Measurements from ENCODE around the gene AGBL4.
"Not testable (repeated sequence)": the region's sequence is repeated elsewhere in the genome, so short reads cannot be mapped to it uniquely, and the experiment has no call there.

The AGBL4 gene

GRCh38 chr1:49016030-49016977 lies 1007.5 kb downstream of the AGBL4 start:
- no peak for DNase-seq

GRCh38 chr1:49013079-49013478 lies 1010.7 kb downstream of the AGBL4 start:
- DNase-seq = no peak

GRCh38 chr1:49002981-49003380 lies 1020.8 kb downstream of the AGBL4 start:
- not testable (repeated sequence) for DNase-seq

GRCh38 chr1:48999321-48999720 lies 1024.4 kb downstream of the AGBL4 start:
- DNase-seq = no peak

- DNase-seq = no peak
These were observed 1027.4 kb downstream of the AGBL4 start for GRCh38 chr1:48996311-48996710.

GRCh38 chr1:48988633-48989197 lies 1035.0 kb downstream of the AGBL4 start:
- DNase-seq = no peak

- DNase-seq = no peak
These were observed 1043.8 kb downstream of the AGBL4 start for GRCh38 chr1:48979940-48980339.

GRCh38 chr1:48978413-48978812 lies 1045.3 kb downstream of the AGBL4 start:
- no peak for DNase-seq

- no peak for DNase-seq
These were observed 1046.5 kb downstream of the AGBL4 start for GRCh38 chr1:48977273-48977672.

GRCh38 chr1:48969971-48970370 lies 1053.8 kb downstream of the AGBL4 start:
- no peak for DNase-seq

GRCh38 chr1:48967318-48967717 lies 1056.4 kb downstream of the AGBL4 start:
- no peak for DNase-seq

- DNase-seq = no peak
These were observed 1057.2 kb downstream of the AGBL4 start for GRCh38 chr1:48966583-48966982.

- no peak for DNase-seq
These were observed 1063.4 kb downstream of the AGBL4 start for GRCh38 chr1:48960320-48960719.

- no peak for DNase-seq
These were observed 1068.0 kb downstream of the AGBL4 start for GRCh38 chr1:48955774-48956173.

GRCh38 chr1:48953617-48954016 lies 1070.1 kb downstream of the AGBL4 start:
- no peak for DNase-seq

- DNase-seq = no peak
These were observed 1075.2 kb downstream of the AGBL4 start for GRCh38 chr1:48948562-48948961.

GRCh38 chr1:48947761-48948537 lies 1075.8 kb downstream of the AGBL4 start:
- DNase-seq = no peak

- no peak for DNase-seq
These were observed 1077.7 kb downstream of the AGBL4 start for GRCh38 chr1:48946070-48946469.

GRCh38 chr1:48944811-48945210 lies 1078.9 kb downstream of the AGBL4 start:
- DNase-seq = no peak

- no peak for DNase-seq
These were observed 1079.9 kb downstream of the AGBL4 start for GRCh38 chr1:48943826-48944225.

GRCh38 chr1:48943393-48943792 lies 1080.4 kb downstream of the AGBL4 start:
- no peak for DNase-seq

GRCh38 chr1:48940962-48941732 lies 1082.6 kb downstream of the AGBL4 start:
- no peak for DNase-seq

GRCh38 chr1:48940354-48940753 lies 1083.4 kb downstream of the AGBL4 start:
- no peak for DNase-seq
